WERI-Rb-1 (cell line): ENCODE results near the gene SULT6B1.

ENCODE experiments used
- DNase-seq: peaks from one replicate; pipeline ENCODE4 v3.0.0-alpha.2; 2020
- H3K27ac ChIP-seq: fragments of 250-450 bp; sonication (Bioruptor Pico); 2 replicates; pipeline ENCODE4 v1.5.1; 2020; ENCODE audit warnings: mild to moderate bottlenecking, moderate library complexity
- H3K27me3 ChIP-seq: fragments of 250-450 bp; sonication (Bioruptor Pico); 2 replicates; pipeline ENCODE4 v1.5.1; 2021; ENCODE audit warnings: mild to moderate bottlenecking, low read depth, moderate library complexity; ENCODE audit not compliant: insufficient read depth, severe bottlenecking
- H3K36me3 ChIP-seq: fragments of 250-450 bp; sonication (Bioruptor Pico); 2 replicates; pipeline ENCODE4 v1.5.1; 2020; ENCODE audit warnings: mild to moderate bottlenecking, moderate library complexity
- H3K4me3 ChIP-seq: 2 replicates; pipeline ENCODE4 v1.5.1; 2011; ENCODE audit warnings: low read depth, mild to moderate bottlenecking, control low read depth, low read length
- H3K9me3 ChIP-seq: fragments of 250-450 bp; sonication (Bioruptor Pico); 2 replicates; pipeline ENCODE4 v1.5.1; 2021; ENCODE audit warnings: mild to moderate bottlenecking, moderate library complexity; ENCODE audit not compliant: severe bottlenecking
- CTCF ChIP-seq: IDR thresholded peaks from 2 replicates; pipeline ENCODE4 v1.5.1; 2011; ENCODE audit warnings: low read depth, mild to moderate bottlenecking, control low read depth, inconsistent platforms, low read length

Gene SULT6B1

DNA sequence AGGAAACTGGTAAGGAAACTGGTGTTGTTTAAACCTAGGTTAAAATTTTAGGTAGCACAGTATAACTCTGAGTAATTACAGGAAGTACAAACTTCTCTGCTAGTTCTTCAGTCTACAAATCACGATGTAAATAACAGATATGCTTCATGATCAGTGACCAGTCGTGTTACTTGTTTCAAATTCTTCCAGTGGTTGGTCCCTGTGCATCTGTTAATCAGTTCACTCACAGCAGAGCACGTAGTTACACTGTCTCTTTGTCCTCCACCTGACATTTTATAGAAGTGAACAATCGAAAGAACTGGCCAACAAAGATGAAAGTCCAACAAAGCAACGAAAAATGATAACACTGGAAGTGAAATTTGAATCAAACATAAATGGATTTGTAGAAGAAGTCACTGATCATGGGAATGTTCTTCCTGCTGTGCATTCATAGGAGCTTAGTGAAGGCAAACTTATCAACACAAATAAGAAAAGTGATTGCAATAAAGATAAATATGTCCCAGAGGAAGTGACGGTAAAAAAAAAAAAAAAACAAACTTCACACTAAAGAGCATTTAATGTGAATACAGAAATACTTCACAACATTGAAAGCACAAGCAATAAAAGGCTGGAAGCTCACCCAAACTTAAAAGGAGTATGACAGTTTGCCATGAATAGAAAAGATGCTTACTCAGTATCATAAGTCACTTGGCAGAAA is 38.7 kb downstream of the SULT6B1 start:
- Histone ChIP-seq H3K36me3 (peaks cover 56% of the 10 kb centered on the region), H3K9me3 (no peaks in the 10 kb centered on the region), H3K27me3 (no peaks in the 10 kb centered on the region), H3K4me3 (no peak overlapping the region), H3K27ac (no peak overlapping the region)
- no peak for TF ChIP-seq CTCF
- no peak for DNase-seq

- Histone ChIP-seq H3K4me3 (no peak overlapping the region), H3K27ac (no peak overlapping the region), H3K9me3 (no peaks in the 10 kb centered on the region), H3K27me3 (no peaks in the 10 kb centered on the region), H3K36me3 (peaks cover 54% of the 10 kb centered on the region)
- TF ChIP-seq CTCF: no peak
- no peak for DNase-seq
These were observed 40.1 kb downstream of the SULT6B1 start for GRCh38 chr2:37148325-37148724.

DNA sequence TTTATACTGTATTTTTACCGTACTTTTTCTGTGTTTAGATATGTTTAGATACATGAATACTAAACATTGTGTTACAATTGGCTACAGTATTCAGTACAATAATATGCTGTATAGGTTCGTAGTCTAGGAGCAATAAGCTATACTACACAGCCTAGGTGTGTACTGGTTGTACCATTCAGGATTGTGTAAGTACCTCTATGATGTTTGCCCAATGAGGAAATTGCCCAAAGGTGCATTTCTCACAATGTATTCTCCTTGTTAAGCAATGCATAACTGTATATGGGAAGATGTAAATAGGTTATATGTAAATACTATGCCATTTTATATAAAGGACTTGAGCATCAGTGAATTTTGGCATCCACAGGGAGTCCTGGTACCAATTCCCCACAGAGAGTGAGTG is 42.4 kb downstream of the SULT6B1 start:
- no peak for DNase-seq
- Histone ChIP-seq H3K27me3 (no peaks in the 10 kb centered on the region), H3K4me3 (no peak overlapping the region), H3K9me3 (no peaks in the 10 kb centered on the region), H3K36me3 (peaks cover 61% of the 10 kb centered on the region), H3K27ac (no peak overlapping the region)
- TF ChIP-seq CTCF: no peak

- Histone ChIP-seq H3K27me3 (no peaks in the 10 kb centered on the region), H3K9me3 (no peaks in the 10 kb centered on the region), H3K36me3 (peaks cover 73% of the 10 kb centered on the region), H3K4me3 (no peak overlapping the region), H3K27ac (no peak overlapping the region)
- no peak for DNase-seq
- TF ChIP-seq CTCF: no peak
These were observed 44.5 kb downstream of the SULT6B1 start for GRCh38 chr2:37143974-37144373.

DNA sequence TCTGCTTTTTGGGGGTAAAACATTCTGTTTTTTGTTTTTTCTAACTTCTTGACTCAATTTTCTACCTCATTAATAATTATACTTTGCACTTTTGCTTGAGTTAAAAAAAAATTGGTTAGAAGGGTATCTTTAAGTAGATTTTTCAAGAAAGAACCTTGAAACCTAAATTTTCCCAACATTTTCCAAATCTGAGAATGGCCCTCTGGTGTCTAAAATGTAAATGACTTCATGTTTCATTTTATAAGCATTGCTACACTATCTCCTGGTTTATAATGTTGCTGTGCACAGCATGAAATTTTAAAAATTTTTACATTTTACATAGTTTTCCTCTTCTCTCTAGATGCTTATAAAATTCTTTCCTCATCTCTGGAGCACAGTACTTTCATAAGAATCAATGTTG is 45.9 kb downstream of the SULT6B1 start:
- no peak for DNase-seq
- Histone ChIP-seq H3K27ac (no peak overlapping the region), H3K4me3 (no peak overlapping the region), H3K9me3 (no peaks in the 10 kb centered on the region), H3K36me3 (peaks cover 69% of the 10 kb centered on the region), H3K27me3 (no peaks in the 10 kb centered on the region)
- no peak for TF ChIP-seq CTCF

DNA sequence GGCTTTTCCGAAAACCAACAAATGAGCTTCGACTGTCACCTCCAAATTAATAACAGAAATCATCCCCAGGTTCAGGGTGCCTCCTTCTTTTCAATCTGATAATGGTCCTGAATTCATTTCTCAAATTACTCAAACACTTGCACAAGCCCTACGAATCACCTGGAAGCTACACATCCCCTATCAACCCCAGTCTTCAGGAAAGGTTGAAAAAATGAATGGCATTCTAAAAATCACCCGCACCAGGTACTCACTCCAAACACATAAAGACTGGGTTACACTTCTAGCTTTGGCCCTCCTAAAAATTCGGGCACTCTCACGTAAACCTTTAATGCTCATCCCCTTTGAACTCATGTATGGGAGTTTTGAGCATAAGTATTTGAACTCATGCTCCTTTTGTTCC is 55.6 kb downstream of the SULT6B1 start:
- no peak overlapping the region for H3K27ac ChIP-seq
- H3K9me3 ChIP-seq: no peaks in the 10 kb centered on the region
- no peaks in the 10 kb centered on the region for H3K27me3 ChIP-seq
- H3K36me3 ChIP-seq: peaks cover 93% of the 10 kb centered on the region
- TF ChIP-seq CTCF: no peak
- DNase-seq: no peak
- no peak overlapping the region for H3K4me3 ChIP-seq
